Activated CD8-positive, alpha-beta T cell treated with anti-CD3 and anti-CD28 coated beads for 36 hours (primary cell): Measurements from ENCODE around the gene RABIF. TPM values are rescaled to one million over a fixed set of nuclear protein-coding genes. Genes with fewer than 3 reads are reported as not detected.
A peak's percentile ranks its signal among the peaks of the same experiment; 100 is the strongest.

Source experiments
- ATAC-seq: fragments of 200-7000 bp; cut with Tn5 transposase; one replicate; pipeline ENCODE4 v1.10.0; 2021; ENCODE audit warnings: mild to moderate bottlenecking, moderate library complexity
- CTCF ChIA-PET: fragments of 350-600 bp; sonication (Branson Sonifier 250); formaldehyde crosslinking; loops from one replicate; lab custom pipeline; 2021; ENCODE audit warnings: antibody characterized with exemption; lab: Charles Lee
- POLR2A ChIA-PET: fragments of 350-600 bp; sonication (Branson Sonifier 250); formaldehyde crosslinking; loops from one replicate; lab custom pipeline; 2021; ENCODE audit warnings: antibody characterized with exemption; lab: Charles Lee
- DNase-seq: peaks from one replicate; pipeline ENCODE4 v3.0.0-alpha.2; 2020
- H3K27ac Mint-ChIP-seq: one replicate; pipeline ENCODE4 v1.8.0; 2021; ENCODE audit warnings: mild to moderate bottlenecking, mixed read lengths
- H3K27me3 Mint-ChIP-seq: one replicate; pipeline ENCODE4 v1.8.0; 2021; ENCODE audit warnings: mixed read lengths
- H3K36me3 Mint-ChIP-seq: one replicate; pipeline ENCODE4 v1.8.0; 2021; ENCODE audit warnings: low read depth, mixed read lengths
- H3K4me1 Mint-ChIP-seq: one replicate; pipeline ENCODE4 v1.8.0; 2021; ENCODE audit warnings: low read depth, mixed read lengths
- H3K4me3 Mint-ChIP-seq: one replicate; pipeline ENCODE4 v1.8.0; 2021; ENCODE audit warnings: mild to moderate bottlenecking, moderate library complexity, mixed read lengths
- H3K9me3 Mint-ChIP-seq: one replicate; pipeline ENCODE4 v1.8.0; 2021; ENCODE audit warnings: mixed read lengths
- intact Hi-C: fragments of 100-400 bp; cut with micrococcal nuclease; formaldehyde crosslinking; loops from one replicate; pipeline ENCODE4 v1.10.0; 2022
- total RNA-seq, 2 experiments: library from RNA; stranded (reverse); gene quantifications; one replicate each; pipeline ENCODE4 v1.2.3, GENCODE V29; 2021
- TF ChIP-seq, protein P1 (sequence below): fragments of 200-600 bp; IDR thresholded peaks from one replicate; pipeline ENCODE4 v1.8.0; 2022; ENCODE audit warnings: antibody characterized with exemption, mild to moderate bottlenecking

RABIF gene
- total RNA-seq, 2 experiments from 2014 or later = 7.0 to 7.1 TPM

GRCh38 chr1:202861420-202862132 lies 27.4 kb downstream of the RABIF start:
- no peaks in the 10 kb centered on the region for H3K9me3 Mint-ChIP-seq
- peak; percentile 81 for ATAC-seq
- H3K27ac Mint-ChIP-seq = no peak overlapping the region
- no peaks in the 10 kb centered on the region for H3K36me3 Mint-ChIP-seq
- ChIA-PET CTCF (interaction anchor here (2.2 to 2.4 kb wide), 2 partner anchors 9 to 13 kb away, joined by 9 to 10 read pairs; no protein-coding TSS in a partner anchor), POLR2A (interaction anchor here (0.7 to 1.2 kb wide), 2 partner anchors 13 to 20 kb away, joined by 3 to 4 read pairs; no protein-coding TSS in a partner anchor)
- H3K4me3 Mint-ChIP-seq = peak overlapping the region; percentile 74
- TF ChIP-seq, protein P1, sequence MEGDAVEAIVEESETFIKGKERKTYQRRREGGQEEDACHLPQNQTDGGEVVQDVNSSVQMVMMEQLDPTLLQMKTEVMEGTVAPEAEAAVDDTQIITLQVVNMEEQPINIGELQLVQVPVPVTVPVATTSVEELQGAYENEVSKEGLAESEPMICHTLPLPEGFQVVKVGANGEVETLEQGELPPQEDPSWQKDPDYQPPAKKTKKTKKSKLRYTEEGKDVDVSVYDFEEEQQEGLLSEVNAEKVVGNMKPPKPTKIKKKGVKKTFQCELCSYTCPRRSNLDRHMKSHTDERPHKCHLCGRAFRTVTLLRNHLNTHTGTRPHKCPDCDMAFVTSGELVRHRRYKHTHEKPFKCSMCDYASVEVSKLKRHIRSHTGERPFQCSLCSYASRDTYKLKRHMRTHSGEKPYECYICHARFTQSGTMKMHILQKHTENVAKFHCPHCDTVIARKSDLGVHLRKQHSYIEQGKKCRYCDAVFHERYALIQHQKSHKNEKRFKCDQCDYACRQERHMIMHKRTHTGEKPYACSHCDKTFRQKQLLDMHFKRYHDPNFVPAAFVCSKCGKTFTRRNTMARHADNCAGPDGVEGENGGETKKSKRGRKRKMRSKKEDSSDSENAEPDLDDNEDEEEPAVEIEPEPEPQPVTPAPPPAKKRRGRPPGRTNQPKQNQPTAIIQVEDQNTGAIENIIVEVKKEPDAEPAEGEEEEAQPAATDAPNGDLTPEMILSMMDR = no peak
- intact Hi-C loops = no loop called here
- peaks cover 48% of the 10 kb centered on the region for H3K27me3 Mint-ChIP-seq
- peak; percentile 60 for DNase-seq
- peaks cover 3% of the 10 kb centered on the region for H3K4me1 Mint-ChIP-seq

DNA sequence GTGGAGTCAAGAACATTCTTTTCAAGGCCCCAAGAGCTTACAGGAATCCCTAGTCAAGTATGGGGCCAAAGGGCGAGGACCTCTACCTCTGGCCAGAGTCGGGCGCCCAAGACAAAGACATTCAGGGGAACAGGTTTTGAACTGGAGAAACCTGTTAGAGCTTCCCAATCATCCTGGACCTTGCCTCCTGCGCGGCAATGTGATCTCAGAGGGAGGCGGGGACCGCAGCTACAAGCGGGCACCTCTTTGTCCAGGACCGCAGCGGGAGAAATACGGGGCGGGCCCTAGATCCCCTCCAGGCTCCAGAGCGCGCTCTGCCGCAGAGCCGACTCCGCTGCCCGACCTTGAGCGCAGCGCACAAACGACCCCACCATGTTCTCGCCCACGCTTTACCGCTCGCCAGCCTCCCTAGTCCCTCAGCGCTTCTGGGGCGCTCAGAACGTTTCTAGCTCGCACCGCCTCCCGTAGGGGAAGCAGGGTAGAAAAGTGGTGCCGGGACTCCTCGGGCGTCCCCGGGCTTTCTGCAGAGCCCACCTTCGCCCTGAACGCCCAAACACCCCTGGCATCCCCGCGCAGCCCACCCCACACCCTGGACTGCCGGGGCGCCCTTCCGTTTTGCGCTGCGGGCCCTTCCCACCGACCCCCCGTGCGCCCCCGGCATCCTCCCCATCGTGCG lies 28.1 kb downstream of the RABIF start:
- H3K36me3 Mint-ChIP-seq = no peaks in the 10 kb centered on the region
- DNase-seq (peak; percentile 76), ATAC-seq (peak; percentile 78)
- POLR2A ChIA-PET = no interaction called here
- H3K27me3 Mint-ChIP-seq = peaks cover 44% of the 10 kb centered on the region
- TF ChIP-seq, protein P1 = no peak
- peaks cover 3% of the 10 kb centered on the region for H3K4me1 Mint-ChIP-seq
- CTCF ChIA-PET = interaction anchor here (0.9 kb wide), 1 partner anchor 14 kb away, joined by 3 read pairs; no protein-coding TSS in a partner anchor
- H3K4me3 Mint-ChIP-seq = peak overlapping the region; percentile 74
- H3K9me3 Mint-ChIP-seq = no peaks in the 10 kb centered on the region
- H3K27ac Mint-ChIP-seq = no peak overlapping the region
- intact Hi-C loops = no loop called here

GRCh38 chr1:202858789-202859414 lies 30.0 kb downstream of the RABIF start:
- Mint-ChIP-seq H3K27me3 (peaks cover 34% of the 10 kb centered on the region), H3K27ac (no peak overlapping the region), H3K4me3 (no peak overlapping the region), H3K36me3 (no peaks in the 10 kb centered on the region), H3K9me3 (no peaks in the 10 kb centered on the region), H3K4me1 (peaks cover 3% of the 10 kb centered on the region)
- intact Hi-C loops = no loop called here
- DNase-seq (no peak), ATAC-seq (no peak)
- ChIA-PET POLR2A (interaction anchor here (0.7 kb wide), 1 partner anchor 139 kb away, joined by 3 read pairs; no protein-coding TSS in a partner anchor), CTCF (interaction anchor here (1.3 kb wide), 1 partner anchor 141 kb away, joined by 3 read pairs; no protein-coding TSS in a partner anchor)
- TF ChIP-seq, protein P1 = no peak

GRCh38 chr1:202858331-202858730 lies 30.6 kb downstream of the RABIF start:
- intact Hi-C loops = no loop called here
- DNase-seq = no peak
- Mint-ChIP-seq H3K4me3 (no peak overlapping the region), H3K9me3 (no peaks in the 10 kb centered on the region), H3K27ac (no peak overlapping the region), H3K4me1 (peaks cover 3% of the 10 kb centered on the region), H3K27me3 (peaks cover 29% of the 10 kb centered on the region), H3K36me3 (no peaks in the 10 kb centered on the region)
- ChIA-PET CTCF (no interaction called here), POLR2A (no interaction called here)
- TF ChIP-seq, protein P1 = no peak
- ATAC-seq = no peak
